ENCODE results near the gene PTOV1.

- TF ChIP-seq, protein P1, sequence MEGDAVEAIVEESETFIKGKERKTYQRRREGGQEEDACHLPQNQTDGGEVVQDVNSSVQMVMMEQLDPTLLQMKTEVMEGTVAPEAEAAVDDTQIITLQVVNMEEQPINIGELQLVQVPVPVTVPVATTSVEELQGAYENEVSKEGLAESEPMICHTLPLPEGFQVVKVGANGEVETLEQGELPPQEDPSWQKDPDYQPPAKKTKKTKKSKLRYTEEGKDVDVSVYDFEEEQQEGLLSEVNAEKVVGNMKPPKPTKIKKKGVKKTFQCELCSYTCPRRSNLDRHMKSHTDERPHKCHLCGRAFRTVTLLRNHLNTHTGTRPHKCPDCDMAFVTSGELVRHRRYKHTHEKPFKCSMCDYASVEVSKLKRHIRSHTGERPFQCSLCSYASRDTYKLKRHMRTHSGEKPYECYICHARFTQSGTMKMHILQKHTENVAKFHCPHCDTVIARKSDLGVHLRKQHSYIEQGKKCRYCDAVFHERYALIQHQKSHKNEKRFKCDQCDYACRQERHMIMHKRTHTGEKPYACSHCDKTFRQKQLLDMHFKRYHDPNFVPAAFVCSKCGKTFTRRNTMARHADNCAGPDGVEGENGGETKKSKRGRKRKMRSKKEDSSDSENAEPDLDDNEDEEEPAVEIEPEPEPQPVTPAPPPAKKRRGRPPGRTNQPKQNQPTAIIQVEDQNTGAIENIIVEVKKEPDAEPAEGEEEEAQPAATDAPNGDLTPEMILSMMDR (IDR thresholded peaks at IDR 0.05): peak in 3 of 6 experiments; percentile 31 to 35 (median 34)
- TF ChIP-seq POLR2A (IDR thresholded peaks at IDR 0.05): peak in 1 of 2 donors; percentile 7
Measured at GRCh38 chr19:49812997-49813861, 37.7 kb upstream of the PTOV1 start, which contains the start of gene FUZ.
